ENCODE data around the gene SLC15A5. TPM values are rescaled to one million over a fixed set of nuclear protein-coding genes. Genes with fewer than 3 reads are reported as not detected.

SLC15A5 gene
- total RNA-seq, 3 donors from 2014 or later (not counting 1 experiment from before 2014, with no cell fraction given): not detected

DNA sequence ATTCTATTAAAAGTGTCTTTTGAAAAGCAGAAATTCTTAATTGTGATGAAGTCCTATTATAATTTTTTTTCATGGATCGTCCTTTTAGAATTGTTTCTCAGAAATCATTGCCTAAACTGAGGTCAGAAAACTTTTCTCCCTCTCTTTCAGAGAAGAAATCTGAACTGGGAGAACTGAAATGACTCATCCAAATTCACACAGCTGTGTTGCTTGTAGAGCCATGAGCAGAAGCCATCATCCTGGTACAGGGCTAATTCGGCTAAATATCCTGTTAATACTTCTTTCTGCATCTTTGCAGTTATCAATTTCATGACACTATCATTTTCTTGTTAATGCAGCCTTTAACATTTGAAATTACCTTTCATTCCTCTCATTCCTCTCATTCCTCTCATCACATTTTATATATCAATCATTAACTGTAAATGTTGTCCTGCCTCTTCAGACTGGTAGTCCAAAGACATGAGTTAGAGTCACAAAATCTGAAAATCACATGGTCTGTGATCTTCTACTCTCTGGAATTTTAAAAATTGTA lies 15.5 kb downstream of the SLC15A5 start:
- Histone ChIP-seq H3K27me3 (ENCODE audit: control insufficient read depth, insufficient read depth, low read length) (no peaks in the 10 kb centered on the region), H3K4me1 (ENCODE audit: control insufficient read depth, insufficient read depth, low read length) (no peaks in the 10 kb centered on the region), H3K4me3 (ENCODE audit: low read length) (no peak overlapping the region), H3K36me3 (ENCODE audit: control insufficient read depth, insufficient read depth, low read length) (no peaks in the 10 kb centered on the region), H3K9me3 (ENCODE audit: control insufficient read depth, insufficient read depth, low read length) (peaks cover 8% of the 10 kb centered on the region), H3K27ac (ENCODE audit: low read length) (no peak overlapping the region)
- WGBS (ENCODE audit: insufficient coverage): 80% methylated on average over 2 of the region's 2 CpGs
- Mint-ChIP-seq H3K36me3 (no peaks in the 10 kb centered on the region), H3K9me3 (peaks cover 10 to 14% of the 10 kb centered on the region in 2 donors), H3K27ac (no peak overlapping the region), H3K4me3 (no peak overlapping the region), H3K27me3 (ENCODE audit: low read depth in 2 of 2) (no peaks in the 10 kb centered on the region), H3K4me1 (no peaks in the 10 kb centered on the region)
- intact Hi-C loops (cut with micrococcal nuclease): no loop called here
- no peak for ATAC-seq
- DNase-seq: no peak
- no peak for TF ChIP-seq CTCF (IDR thresholded peaks at IDR 0.05)

- 87% methylated on average over 4 of the region's 4 CpGs for WGBS (ENCODE audit: insufficient coverage)
Measured at GRCh38 chr12:16260206-16260605, 17.3 kb downstream of the SLC15A5 start.

DNA sequence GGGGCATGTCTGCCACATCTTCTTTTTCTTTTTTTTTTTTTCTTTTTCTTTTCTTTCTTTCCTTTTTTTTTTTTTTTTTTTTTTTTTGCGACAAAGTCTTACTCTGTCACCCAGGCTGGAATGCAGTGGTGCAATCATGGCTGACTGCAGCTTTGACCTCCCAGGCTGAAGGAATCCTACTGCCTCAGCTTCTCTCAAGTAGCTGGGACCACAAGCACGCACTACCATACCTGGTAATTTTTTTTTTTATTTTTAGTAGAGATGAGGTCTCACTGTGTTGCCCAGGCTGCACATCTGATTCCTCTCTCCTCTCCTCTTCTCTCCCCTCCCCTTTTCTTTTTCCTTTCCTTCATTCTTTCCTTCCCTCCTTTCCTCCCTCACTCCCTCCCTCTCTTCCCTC lies 18.5 kb downstream of the SLC15A5 start:
- Mint-ChIP-seq H3K4me3 (no peak overlapping the region), H3K27me3 (ENCODE audit: low read depth in 2 of 2) (no peaks in the 10 kb centered on the region), H3K36me3 (no peaks in the 10 kb centered on the region), H3K4me1 (no peaks in the 10 kb centered on the region), H3K27ac (no peak overlapping the region), H3K9me3 (peaks cover 11 to 16% of the 10 kb centered on the region in 2 donors)
- Histone ChIP-seq H3K36me3 (ENCODE audit: control insufficient read depth, insufficient read depth, low read length) (no peaks in the 10 kb centered on the region), H3K27me3 (ENCODE audit: control insufficient read depth, insufficient read depth, low read length) (no peaks in the 10 kb centered on the region), H3K4me3 (ENCODE audit: low read length) (no peak overlapping the region), H3K27ac (ENCODE audit: low read length) (no peak overlapping the region), H3K4me1 (ENCODE audit: control insufficient read depth, insufficient read depth, low read length) (no peaks in the 10 kb centered on the region), H3K9me3 (ENCODE audit: control insufficient read depth, insufficient read depth, low read length) (peaks cover 6% of the 10 kb centered on the region)
- WGBS (ENCODE audit: insufficient coverage): no CpG with 5 or more reads among the region's 2 CpGs
- no peak for TF ChIP-seq CTCF (IDR thresholded peaks at IDR 0.05)
- intact Hi-C loops (cut with micrococcal nuclease): no loop called here
- no peak for ATAC-seq
- no peak for DNase-seq

More at GRCh38 chr12:16260206-16260605, 17.3 kb downstream of the SLC15A5 start:
- peaks cover 8% of the 10 kb centered on the region for H3K9me3 ChIP-seq (ENCODE audit: control insufficient read depth, insufficient read depth, low read length)
- intact Hi-C loops (cut with micrococcal nuclease): no loop called here
- no peak for TF ChIP-seq CTCF (IDR thresholded peaks at IDR 0.05)
- ATAC-seq (no peak), DNase-seq (no peak)
- no peak overlapping the region for H3K27ac ChIP-seq (ENCODE audit: low read length)
- H3K27me3 ChIP-seq (ENCODE audit: control insufficient read depth, insufficient read depth, low read length): no peaks in the 10 kb centered on the region
- no peaks in the 10 kb centered on the region for H3K36me3 ChIP-seq (ENCODE audit: control insufficient read depth, insufficient read depth, low read length)
- no peak overlapping the region for H3K4me3 ChIP-seq (ENCODE audit: low read length)
- H3K4me1 ChIP-seq (ENCODE audit: control insufficient read depth, insufficient read depth, low read length): no peaks in the 10 kb centered on the region
- Mint-ChIP-seq H3K27me3 (ENCODE audit: low read depth in 2 of 2) (no peaks in the 10 kb centered on the region), H3K36me3 (no peaks in the 10 kb centered on the region), H3K4me3 (no peak overlapping the region), H3K9me3 (peaks cover 10 to 14% of the 10 kb centered on the region in 2 donors), H3K4me1 (no peaks in the 10 kb centered on the region), H3K27ac (no peak overlapping the region)

DNA sequence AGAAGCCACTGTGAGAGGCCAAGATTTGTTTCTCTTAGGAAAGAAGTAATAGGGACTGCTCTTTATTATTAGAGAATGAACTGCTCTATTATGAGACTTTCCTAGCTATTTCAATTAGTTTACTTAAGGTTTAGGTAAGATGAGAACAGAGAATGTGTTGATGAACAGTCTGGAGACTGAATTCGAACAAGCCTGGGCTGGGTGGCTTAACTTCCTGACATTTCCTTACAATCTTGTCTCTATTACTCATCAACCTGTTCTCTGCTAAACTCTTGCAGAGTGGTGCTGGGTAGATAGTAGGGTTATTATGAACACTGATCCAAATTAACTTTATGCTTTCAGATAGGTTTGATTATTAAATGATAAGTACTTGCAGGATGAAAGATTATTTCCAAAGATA lies 31.2 kb downstream of the SLC15A5 start:
- no CpG with 5 or more reads among the region's 1 CpG for WGBS (ENCODE audit: insufficient coverage)
- no peaks in the 10 kb centered on the region for H3K9me3 ChIP-seq (ENCODE audit: control insufficient read depth, insufficient read depth, low read length)
- H3K27ac ChIP-seq (ENCODE audit: low read length): no peak overlapping the region
- Mint-ChIP-seq H3K9me3 (peaks cover 12 to 18% of the 10 kb centered on the region in 2 donors), H3K27ac (no peak overlapping the region), H3K36me3 (no peaks in the 10 kb centered on the region), H3K4me3 (no peak overlapping the region), H3K27me3 (ENCODE audit: low read depth in 2 of 2) (no peaks in the 10 kb centered on the region), H3K4me1 (no peaks in the 10 kb centered on the region)
- no peak for DNase-seq
- intact Hi-C loops (cut with micrococcal nuclease): no loop called here
- TF ChIP-seq CTCF (IDR thresholded peaks at IDR 0.05): no peak
- H3K4me1 ChIP-seq (ENCODE audit: control insufficient read depth, insufficient read depth, low read length): no peaks in the 10 kb centered on the region
- no peak for ATAC-seq
- H3K36me3 ChIP-seq (ENCODE audit: control insufficient read depth, insufficient read depth, low read length): no peaks in the 10 kb centered on the region
- no peaks in the 10 kb centered on the region for H3K27me3 ChIP-seq (ENCODE audit: control insufficient read depth, insufficient read depth, low read length)
- H3K4me3 ChIP-seq (ENCODE audit: low read length): no peak overlapping the region

Data from natural killer cell (primary cell).